ENCODE results near the gene ADRA1B.

DNA sequence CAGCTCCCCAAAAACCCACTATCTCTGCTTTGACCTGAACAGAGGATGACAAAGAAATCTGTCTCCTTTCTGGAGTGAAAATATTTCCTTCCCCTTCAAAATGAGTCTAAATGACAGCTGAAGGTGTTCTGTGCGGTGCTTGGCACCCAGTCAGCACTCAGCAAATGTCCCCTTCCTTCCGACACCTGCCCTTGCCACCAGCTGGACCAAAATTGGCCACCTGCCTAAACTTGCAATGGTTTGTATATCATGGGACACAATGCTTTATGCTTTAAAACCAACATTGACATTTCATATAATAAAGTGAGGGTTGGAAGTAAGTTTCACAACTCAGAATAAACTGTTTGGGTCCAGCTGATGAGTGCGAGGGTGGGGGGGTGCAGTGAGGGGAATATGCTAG lies 85.2 kb downstream of the ADRA1B start:
- TF ChIP-seq, protein P1, sequence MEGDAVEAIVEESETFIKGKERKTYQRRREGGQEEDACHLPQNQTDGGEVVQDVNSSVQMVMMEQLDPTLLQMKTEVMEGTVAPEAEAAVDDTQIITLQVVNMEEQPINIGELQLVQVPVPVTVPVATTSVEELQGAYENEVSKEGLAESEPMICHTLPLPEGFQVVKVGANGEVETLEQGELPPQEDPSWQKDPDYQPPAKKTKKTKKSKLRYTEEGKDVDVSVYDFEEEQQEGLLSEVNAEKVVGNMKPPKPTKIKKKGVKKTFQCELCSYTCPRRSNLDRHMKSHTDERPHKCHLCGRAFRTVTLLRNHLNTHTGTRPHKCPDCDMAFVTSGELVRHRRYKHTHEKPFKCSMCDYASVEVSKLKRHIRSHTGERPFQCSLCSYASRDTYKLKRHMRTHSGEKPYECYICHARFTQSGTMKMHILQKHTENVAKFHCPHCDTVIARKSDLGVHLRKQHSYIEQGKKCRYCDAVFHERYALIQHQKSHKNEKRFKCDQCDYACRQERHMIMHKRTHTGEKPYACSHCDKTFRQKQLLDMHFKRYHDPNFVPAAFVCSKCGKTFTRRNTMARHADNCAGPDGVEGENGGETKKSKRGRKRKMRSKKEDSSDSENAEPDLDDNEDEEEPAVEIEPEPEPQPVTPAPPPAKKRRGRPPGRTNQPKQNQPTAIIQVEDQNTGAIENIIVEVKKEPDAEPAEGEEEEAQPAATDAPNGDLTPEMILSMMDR (IDR thresholded peaks at IDR 0.05; ENCODE audit: insufficient read depth, low read length) = no peak
- TF ChIP-seq GABPA (IDR thresholded peaks at IDR 0.05; ENCODE audit: low read depth) = no peak
- TF ChIP-seq, protein P2, sequence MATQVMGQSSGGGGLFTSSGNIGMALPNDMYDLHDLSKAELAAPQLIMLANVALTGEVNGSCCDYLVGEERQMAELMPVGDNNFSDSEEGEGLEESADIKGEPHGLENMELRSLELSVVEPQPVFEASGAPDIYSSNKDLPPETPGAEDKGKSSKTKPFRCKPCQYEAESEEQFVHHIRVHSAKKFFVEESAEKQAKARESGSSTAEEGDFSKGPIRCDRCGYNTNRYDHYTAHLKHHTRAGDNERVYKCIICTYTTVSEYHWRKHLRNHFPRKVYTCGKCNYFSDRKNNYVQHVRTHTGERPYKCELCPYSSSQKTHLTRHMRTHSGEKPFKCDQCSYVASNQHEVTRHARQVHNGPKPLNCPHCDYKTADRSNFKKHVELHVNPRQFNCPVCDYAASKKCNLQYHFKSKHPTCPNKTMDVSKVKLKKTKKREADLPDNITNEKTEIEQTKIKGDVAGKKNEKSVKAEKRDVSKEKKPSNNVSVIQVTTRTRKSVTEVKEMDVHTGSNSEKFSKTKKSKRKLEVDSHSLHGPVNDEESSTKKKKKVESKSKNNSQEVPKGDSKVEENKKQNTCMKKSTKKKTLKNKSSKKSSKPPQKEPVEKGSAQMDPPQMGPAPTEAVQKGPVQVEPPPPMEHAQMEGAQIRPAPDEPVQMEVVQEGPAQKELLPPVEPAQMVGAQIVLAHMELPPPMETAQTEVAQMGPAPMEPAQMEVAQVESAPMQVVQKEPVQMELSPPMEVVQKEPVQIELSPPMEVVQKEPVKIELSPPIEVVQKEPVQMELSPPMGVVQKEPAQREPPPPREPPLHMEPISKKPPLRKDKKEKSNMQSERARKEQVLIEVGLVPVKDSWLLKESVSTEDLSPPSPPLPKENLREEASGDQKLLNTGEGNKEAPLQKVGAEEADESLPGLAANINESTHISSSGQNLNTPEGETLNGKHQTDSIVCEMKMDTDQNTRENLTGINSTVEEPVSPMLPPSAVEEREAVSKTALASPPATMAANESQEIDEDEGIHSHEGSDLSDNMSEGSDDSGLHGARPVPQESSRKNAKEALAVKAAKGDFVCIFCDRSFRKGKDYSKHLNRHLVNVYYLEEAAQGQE (IDR thresholded peaks at IDR 0.05; ENCODE audit: insufficient replicate concordance, low read depth) = no peak
- no peak for TF ChIP-seq POLR2AphosphoS5 (IDR thresholded peaks at IDR 0.05; ENCODE audit: low read depth)

Data from HL-60 (cell line).